DND-41 (cell line): ENCODE measurements around the gene NINJ1.

Experiments used
- ATAC-seq: fragments of 200-7000 bp; cut with Tn5 transposase; 3 replicates; pipeline ENCODE4 v1.9.1; 2021; ENCODE audit warnings: low read depth; ENCODE audit not compliant: insufficient read depth
- DNase-seq: peaks from one replicate; pipeline ENCODE4 v3.0.0-alpha.2; 2020
- H2AFZ ChIP-seq: 2 replicates; pipeline ENCODE4 v1.6.0; 2012; ENCODE audit warnings: low read depth, low read length
- H3K27ac ChIP-seq: 2 replicates; pipeline ENCODE4 v1.5.1; 2012; ENCODE audit warnings: low read length, inconsistent platforms
- H3K27me3 ChIP-seq: fragments of 200-600 bp; sonication (generic); 2 replicates; pipeline ENCODE4 v1.6.0; 2012; ENCODE audit warnings: low read length, mild to moderate bottlenecking, inconsistent platforms; ENCODE audit not compliant: insufficient read depth, poor library complexity
- H3K36me3 ChIP-seq: 2 replicates; pipeline ENCODE4 v1.5.1; 2012; ENCODE audit warnings: low read length, inconsistent platforms; ENCODE audit not compliant: insufficient read depth
- H3K4me1 ChIP-seq: 2 replicates; pipeline ENCODE4 v1.5.1; 2012; ENCODE audit warnings: mild to moderate bottlenecking, low read length; ENCODE audit not compliant: insufficient read depth
- H3K4me2 ChIP-seq: 2 replicates; pipeline ENCODE4 v1.6.0; 2012; ENCODE audit warnings: mild to moderate bottlenecking, moderate library complexity, low read length, inconsistent platforms; ENCODE audit not compliant: insufficient read depth
- H3K4me3 ChIP-seq, 2 experiments: fragments of 200-600 bp in 1 of 2; shearing (Covaris generic) in 1 of 2; 2 replicates each; pipeline ENCODE4 v1.5.1; 2012 to 2016; ENCODE audit warnings: inconsistent platforms in 2 of 2, low read length in 2 of 2, mild to moderate bottlenecking in 2 of 2, low read depth in 1 of 2, moderate library complexity in 1 of 2
- H3K79me2 ChIP-seq: 2 replicates; pipeline ENCODE4 v1.6.0; 2012; ENCODE audit warnings: low read length, inconsistent platforms; ENCODE audit not compliant: insufficient read depth
- H3K9ac ChIP-seq: 2 replicates; pipeline ENCODE4 v1.6.0; 2012; ENCODE audit warnings: low read depth, mild to moderate bottlenecking, inconsistent platforms, low read length, moderate library complexity
- H3K9me3 ChIP-seq: 2 replicates; pipeline ENCODE4 v1.5.1; 2012; ENCODE audit warnings: low read length, moderate library complexity, mild to moderate bottlenecking, inconsistent platforms; ENCODE audit not compliant: insufficient read depth, severe bottlenecking
- H4K20me1 ChIP-seq: 2 replicates; pipeline ENCODE4 v1.6.0; 2012; ENCODE audit warnings: low read length; ENCODE audit not compliant: insufficient read depth
- EZH2 ChIP-seq: IDR thresholded peaks from 3 replicates; pipeline ENCODE4 v1.6.1; 2012; ENCODE audit warnings: borderline replicate concordance, low read depth, mild to moderate bottlenecking, moderate library complexity, low read length, inconsistent platforms; ENCODE audit not compliant: severe bottlenecking
- TF ChIP-seq, protein P1 (sequence below): IDR thresholded peaks from 2 replicates; pipeline ENCODE4 v1.5.1; 2012; ENCODE audit warnings: borderline replicate concordance, low read length, moderate library complexity, mild to moderate bottlenecking; ENCODE audit not compliant: poor library complexity, severe bottlenecking; ENCODE audit errors: extremely low read depth

Gene NINJ1

GRCh38 chr9:93093877-93094657, 40.0 kb downstream of the NINJ1 start:
- DNase-seq (no peak), ATAC-seq (no peak)
- no peak for TF ChIP-seq EZH2
- TF ChIP-seq, protein P1, sequence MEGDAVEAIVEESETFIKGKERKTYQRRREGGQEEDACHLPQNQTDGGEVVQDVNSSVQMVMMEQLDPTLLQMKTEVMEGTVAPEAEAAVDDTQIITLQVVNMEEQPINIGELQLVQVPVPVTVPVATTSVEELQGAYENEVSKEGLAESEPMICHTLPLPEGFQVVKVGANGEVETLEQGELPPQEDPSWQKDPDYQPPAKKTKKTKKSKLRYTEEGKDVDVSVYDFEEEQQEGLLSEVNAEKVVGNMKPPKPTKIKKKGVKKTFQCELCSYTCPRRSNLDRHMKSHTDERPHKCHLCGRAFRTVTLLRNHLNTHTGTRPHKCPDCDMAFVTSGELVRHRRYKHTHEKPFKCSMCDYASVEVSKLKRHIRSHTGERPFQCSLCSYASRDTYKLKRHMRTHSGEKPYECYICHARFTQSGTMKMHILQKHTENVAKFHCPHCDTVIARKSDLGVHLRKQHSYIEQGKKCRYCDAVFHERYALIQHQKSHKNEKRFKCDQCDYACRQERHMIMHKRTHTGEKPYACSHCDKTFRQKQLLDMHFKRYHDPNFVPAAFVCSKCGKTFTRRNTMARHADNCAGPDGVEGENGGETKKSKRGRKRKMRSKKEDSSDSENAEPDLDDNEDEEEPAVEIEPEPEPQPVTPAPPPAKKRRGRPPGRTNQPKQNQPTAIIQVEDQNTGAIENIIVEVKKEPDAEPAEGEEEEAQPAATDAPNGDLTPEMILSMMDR = no peak
- H3K9ac ChIP-seq = no peak overlapping the region
- no peaks in the 10 kb centered on the region for H4K20me1 ChIP-seq
- H3K4me3 ChIP-seq = no peak overlapping the region
- H3K4me1 ChIP-seq = peaks cover 33% of the 10 kb centered on the region
- H2AFZ ChIP-seq = no peak overlapping the region
- no peaks in the 10 kb centered on the region for H3K27me3 ChIP-seq
- H3K36me3 ChIP-seq = no peaks in the 10 kb centered on the region; the same call in 1 of the 2 replicates
- no peaks in the 10 kb centered on the region for H3K9me3 ChIP-seq
- peak overlapping the region; percentile 82 for H3K27ac ChIP-seq
- H3K79me2 ChIP-seq = peaks cover 18% of the 10 kb centered on the region
- no peak overlapping the region for H3K4me2 ChIP-seq

DNA sequence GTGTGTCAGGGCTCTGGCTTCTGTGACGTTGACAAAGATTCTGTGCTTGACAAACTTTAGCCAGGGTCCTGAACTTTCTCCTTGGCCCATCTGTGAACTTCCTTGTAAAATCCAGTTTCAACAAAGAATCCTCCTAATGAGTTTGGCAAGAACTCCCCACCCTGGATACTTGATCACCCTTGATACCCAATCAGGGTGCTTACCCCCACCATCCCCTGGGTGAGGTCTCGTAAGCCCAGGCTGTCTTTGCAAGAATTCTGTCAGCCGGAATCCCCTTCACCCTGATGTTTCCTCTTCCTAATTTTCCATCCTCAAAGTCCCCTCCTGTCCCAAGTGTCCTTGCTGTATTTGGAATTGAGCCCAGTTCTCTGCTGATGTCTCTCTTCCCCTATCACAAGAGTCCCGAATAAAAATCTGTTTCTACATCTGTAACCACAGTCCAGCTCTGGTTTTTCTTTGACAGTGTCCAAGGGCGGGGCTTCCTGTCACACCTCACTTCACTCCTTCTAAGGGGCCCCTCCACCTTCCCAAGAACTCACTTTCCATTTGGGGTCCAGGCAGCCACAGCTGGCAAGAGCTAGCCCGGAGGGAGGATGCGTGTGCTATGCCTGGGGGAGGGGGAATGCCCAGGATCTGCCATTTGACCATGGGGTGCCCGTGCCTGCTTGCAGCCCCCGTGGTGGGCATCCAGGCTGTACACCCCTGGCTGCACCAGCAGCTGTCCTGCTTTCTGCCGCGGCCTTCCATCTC, 40.7 kb downstream of the NINJ1 start:
- Histone ChIP-seq H3K4me3 (no peak overlapping the region), H3K9ac (no peak overlapping the region), H3K4me1 (peaks cover 31% of the 10 kb centered on the region), H4K20me1 (no peaks in the 10 kb centered on the region), H3K36me3 (no peaks in the 10 kb centered on the region; the same call in 1 of the 2 replicates), H3K27me3 (no peaks in the 10 kb centered on the region), H3K4me2 (no peak overlapping the region), H3K79me2 (peaks cover 16% of the 10 kb centered on the region), H3K27ac (no peak overlapping the region), H2AFZ (no peak overlapping the region), H3K9me3 (no peaks in the 10 kb centered on the region)
- DNase-seq (no peak), ATAC-seq (no peak)
- TF ChIP-seq EZH2 = no peak
- TF ChIP-seq, protein P1 = no peak

GRCh38 chr9:93092251-93092991, 41.6 kb downstream of the NINJ1 start:
- Histone ChIP-seq H3K4me2 (no peak overlapping the region), H3K36me3 (no peaks in the 10 kb centered on the region; the same call in 1 of the 2 replicates), H3K79me2 (peaks cover 8% of the 10 kb centered on the region; the same call in 1 of the 2 replicates), H3K9ac (no peak overlapping the region), H2AFZ (no peak overlapping the region), H3K27ac (no peak overlapping the region), H3K4me3 (no peak overlapping the region), H4K20me1 (no peaks in the 10 kb centered on the region), H3K9me3 (no peaks in the 10 kb centered on the region), H3K4me1 (peaks cover 22% of the 10 kb centered on the region), H3K27me3 (no peaks in the 10 kb centered on the region)
- no peak for TF ChIP-seq EZH2
- TF ChIP-seq, protein P1 = no peak
- DNase-seq (no peak), ATAC-seq (no peak)
